Limb (tissue), 2 donors: ENCODE measurements around the gene OTOP3.
A peak's percentile ranks its signal among the peaks of the same experiment; 100 is the strongest.

Source experiments
- DNase-seq, 2 donors: peaks; one replicate each; pipeline ENCODE4 v3.0.0-alpha.2; 2016; ENCODE audit errors: extremely low spot score in 2 of 2

The OTOP3 gene

GRCh38 chr17:74941128-74941725 lies 5.5 kb downstream of the OTOP3 start:
- DNase-seq: no peak

- DNase-seq: no peak
Measured at GRCh38 chr17:74943808-74944522, 8.3 kb downstream of the OTOP3 start.

GRCh38 chr17:74945543-74945942 lies 9.8 kb downstream of the OTOP3 start:
- DNase-seq: no peak

GRCh38 chr17:74946641-74947040 lies 10.9 kb downstream of the OTOP3 start:
- DNase-seq: no peak

- DNase-seq: no peak
Measured at GRCh38 chr17:74947041-74947754, 11.5 kb downstream of the OTOP3 start.

DNA sequence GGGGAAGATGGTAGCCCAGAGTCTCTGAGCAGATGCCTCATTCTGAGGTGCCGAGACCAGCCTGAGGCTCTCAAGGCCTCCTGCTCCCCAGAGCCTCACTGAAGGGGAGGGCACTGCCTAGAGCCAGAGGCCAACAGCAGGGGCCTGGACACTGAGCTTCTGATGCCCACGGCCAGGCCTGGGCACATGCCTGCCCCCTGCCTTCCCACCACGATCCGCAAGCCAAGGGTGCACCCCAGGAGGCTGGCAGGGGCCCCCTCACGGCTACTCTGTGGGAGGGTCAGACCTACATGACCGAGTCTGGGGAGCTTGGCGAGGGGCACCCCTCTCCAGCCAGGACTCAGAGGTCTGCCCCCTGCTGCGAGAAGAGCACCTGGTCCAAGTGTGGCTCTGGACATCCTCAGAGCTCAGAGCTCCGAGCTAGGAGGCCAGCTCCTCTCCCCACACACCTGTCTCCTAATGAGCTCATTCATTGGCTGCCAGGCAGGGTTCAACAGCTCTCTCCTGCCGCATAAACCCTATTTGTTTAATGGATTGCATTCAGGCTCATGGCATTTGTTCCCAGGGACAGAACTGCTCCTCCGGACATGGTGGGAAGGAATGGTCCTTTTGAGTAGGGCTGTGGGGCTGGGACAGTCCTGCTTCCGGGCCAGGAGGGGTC lies 13.9 kb downstream of the OTOP3 start:
- no peak for DNase-seq

DNA sequence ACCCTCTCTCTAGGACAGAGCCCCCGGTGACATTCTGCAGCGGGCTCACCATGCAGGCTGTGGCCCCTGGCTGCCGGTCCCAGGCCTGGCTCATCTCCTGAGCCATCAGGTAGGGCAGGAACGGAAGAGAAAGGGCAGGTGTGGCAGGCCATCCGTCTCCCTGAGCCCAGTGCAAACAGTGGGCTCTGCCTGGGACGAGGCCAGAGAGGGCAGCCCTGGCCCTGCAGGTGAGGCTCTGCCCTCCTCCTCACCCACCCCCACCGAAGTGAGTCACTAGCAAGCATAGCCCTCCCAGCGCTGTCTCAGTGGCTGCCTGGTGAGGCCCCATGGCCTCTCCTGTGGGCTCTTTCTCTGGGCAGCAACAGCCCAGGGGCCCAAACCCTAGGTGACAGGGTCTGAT lies 14.5 kb downstream of the OTOP3 start:
- DNase-seq: no peak

DNA sequence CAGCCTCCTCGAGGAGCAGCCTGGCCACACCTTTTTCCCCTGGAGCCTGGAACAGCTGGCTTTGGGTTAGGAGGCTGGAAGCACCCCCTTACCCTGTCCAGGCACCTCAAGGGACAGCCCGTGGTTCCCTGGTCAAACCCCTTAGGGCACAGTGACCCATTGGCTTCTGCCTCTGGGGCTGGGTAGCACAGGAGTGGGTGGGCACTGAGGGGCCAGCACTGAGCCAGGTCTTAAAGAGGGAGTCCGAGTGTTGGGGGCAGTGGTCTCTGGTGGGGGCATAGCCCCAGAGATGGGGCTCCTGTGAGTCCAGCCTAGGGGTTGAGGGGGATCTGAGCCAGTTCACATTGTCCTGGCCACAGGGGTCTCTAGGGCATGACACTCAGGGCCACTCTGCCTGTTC lies 15.4 kb downstream of the OTOP3 start:
- DNase-seq: no peak

DNA sequence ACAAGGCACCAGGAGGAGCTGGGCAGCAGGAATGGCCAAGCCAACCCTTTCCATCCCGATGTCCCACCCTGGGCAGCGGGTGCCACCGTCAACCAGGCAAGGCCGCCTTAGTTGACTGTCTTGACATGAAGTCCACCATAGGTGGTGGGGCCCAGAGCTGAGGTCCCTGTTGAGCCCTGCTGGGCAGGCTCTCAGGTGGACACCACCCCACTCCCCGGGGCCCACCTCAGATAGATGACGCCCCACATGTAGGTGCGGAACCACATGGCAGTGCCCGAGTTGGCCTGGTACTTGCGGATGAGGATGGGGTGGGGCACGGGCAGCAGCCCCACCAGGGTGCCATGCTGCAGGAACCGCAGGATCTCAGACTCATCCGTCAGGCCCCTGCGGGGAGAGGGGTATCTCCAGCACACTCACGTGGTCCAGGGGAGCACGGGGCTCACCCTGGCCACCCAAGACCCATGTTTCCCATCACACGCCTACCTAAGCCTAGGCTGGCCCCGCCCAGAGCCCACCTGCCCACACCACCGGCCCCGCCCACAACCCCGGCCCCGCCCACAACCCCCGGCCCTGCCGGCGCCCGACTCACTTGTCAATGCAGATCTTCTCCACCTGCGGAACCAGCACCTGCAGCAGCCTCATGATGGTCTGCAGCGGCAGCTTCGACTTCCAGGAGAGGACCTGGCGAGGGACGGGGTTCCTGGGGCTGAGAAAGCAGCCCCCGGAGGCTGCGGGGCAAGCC lies 16.2 kb downstream of the OTOP3 start:
- DNase-seq: no peak

DNA sequence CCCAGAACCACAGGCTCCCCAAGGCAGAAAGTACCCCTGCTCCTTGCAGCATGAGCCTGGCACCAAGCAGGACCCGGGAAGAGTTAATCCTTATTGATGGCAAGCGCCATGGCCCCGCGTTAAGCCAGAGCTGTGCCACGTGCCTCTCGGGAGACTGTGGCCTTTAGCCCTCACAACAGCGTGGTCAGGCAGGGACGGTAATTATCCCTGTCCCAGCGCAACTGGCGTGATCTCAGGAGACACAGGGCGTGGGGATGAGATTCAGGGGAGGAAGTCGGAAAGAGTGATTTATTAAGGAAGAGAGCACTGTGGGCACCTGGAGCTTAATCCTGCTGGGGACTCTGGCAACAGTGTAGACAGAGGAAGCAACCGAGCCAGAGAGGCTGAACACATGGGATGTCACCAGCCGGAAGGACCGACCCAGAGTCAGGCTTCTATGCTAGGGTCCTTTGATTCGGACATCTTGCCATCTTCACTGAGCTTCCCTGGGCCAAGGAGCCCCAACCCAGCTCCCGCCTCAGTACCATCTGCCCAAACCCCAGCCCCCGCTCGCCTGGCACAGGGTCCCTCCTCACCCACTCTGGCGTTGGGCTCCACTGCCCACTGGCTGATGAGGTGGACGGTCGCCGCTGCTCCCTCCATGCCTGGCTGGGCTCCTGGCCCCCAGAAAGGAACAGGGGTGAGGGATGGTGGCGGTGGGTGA lies 16.9 kb downstream of the OTOP3 start:
- no peak for DNase-seq

DNA sequence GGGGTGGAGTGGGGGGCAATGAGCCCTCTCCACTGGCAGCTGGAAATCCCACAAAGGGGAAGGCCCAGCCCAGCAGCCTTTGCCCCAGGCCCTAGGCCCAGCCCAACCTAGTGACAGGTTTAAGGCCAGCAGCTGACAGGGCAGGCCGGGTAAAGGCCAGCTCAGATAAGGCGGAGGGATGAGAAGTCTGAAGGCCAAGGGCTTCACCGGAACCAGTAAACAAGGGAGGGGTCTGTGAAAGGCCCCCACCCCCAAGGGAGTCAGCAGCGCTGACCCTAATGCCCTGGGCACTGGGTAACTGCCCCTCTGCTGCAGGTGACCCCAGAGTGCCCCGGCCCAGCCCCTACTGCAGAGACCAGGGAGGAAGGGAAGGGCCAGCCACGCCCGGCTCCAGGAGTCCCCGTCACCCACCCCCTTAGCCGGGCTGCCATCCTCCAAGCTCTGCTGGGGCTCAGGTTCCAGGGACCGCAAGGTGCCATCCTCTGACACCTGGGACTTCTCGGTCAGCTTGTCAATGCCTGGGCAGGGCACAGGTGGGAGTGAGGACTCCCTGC lies 17.5 kb downstream of the OTOP3 start:
- DNase-seq: no peak

GRCh38 chr17:74954115-74954514 lies 18.4 kb downstream of the OTOP3 start:
- DNase-seq: no peak

DNA sequence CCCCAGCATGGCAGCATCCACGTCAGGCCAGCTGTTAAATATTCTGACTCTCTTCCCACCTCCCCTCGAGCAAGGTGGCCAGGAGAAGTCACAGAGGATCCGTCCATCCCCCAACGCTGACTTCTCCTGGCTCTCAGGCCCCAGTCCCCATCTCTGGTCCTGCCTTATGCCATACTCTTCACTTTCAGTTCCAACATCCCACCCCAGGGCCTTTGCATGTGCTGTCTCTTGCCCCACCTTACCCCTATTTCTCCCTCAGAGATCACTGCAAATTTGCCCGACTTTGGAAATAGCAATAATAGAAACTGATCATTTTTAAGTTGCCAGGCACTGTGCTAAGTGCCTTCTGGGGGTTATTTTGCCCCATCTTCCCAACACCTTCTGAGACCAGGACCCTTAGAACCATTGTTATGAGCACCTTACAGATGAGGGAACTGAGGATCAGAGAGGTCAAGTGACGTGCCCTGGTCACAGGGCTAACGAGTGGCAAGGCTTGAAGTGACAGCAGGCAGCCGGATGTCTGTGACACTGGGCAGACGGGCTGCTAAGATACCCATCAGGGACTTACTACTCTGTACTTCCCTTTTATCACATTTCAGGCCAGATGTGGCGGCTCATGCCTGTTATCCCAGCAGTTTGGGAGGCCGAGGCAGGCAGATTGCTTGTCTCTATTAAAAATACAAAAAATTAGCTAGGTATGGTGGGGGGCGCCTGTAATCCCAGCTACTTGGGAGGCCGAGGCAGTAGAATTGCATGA lies 19.1 kb downstream of the OTOP3 start:
- DNase-seq: no peak

GRCh38 chr17:74956093-74956492 lies 20.4 kb downstream of the OTOP3 start:
- no peak for DNase-seq

- peak; percentile 44 to 88 for DNase-seq
Measured at GRCh38 chr17:74957935-74958740, 22.4 kb downstream of the OTOP3 start.

DNA sequence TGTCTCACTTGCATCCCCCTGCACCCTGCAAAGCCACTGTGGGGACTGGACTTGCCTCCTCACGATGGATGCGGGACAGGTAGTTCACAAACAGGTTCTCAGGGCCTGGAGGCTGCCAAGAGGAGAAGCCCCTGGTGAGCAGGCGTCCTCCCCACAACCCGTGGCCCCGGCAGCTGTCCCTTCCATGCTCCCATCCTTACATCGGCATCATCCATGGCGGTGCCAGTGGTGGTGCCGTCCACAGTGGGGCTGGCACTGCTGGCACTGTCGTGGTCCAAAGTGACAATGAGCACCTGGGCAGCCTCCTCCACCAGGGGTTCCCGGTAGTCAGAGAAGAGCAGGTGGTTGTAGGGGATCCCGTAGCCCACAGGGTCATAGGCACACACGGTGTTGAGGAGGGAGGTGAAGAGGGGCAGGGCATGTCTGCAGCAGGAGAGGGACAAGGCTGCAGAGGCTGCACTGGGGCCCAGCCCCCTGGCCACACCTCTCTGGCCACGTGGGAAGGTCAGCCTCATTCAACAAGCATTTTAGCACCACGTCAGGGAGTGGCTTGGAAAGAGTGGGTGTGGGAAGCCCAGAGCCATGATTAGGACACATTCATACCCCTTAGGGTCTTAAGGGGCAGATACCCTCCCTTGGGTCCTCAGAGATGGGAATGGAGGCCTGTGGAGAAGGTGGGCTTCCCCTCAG lies 24.3 kb downstream of the OTOP3 start:
- DNase-seq: no peak

- no peak for DNase-seq
Measured at GRCh38 chr17:74960570-74961342, 25.1 kb downstream of the OTOP3 start.
